Gastroesophageal sphincter (tissue), 3 donors: ENCODE measurements around the gene HBP1.

Source experiments
- EP300 ChIP-seq: sonication (generic); formaldehyde crosslinking; IDR thresholded peaks from one replicate; pipeline ENCODE4 v1.6.1; 2017; ENCODE audit warnings: antibody characterized with exemption, mild to moderate bottlenecking
- POLR2A ChIP-seq, 2 donors: fragments of 450-650 bp; IDR thresholded peaks; one replicate each; pipeline ENCODE4 v1.6.1; 2017; ENCODE audit warnings: antibody characterized with exemption in 2 of 2, mild to moderate bottlenecking in 2 of 2, moderate library complexity in 1 of 2
- POLR2AphosphoS5 ChIP-seq: sonication (generic); formaldehyde crosslinking; IDR thresholded peaks from one replicate; pipeline ENCODE4 v1.6.1; 2017; ENCODE audit warnings: antibody characterized with exemption
- TF ChIP-seq, protein P1 (sequence below), 4 experiments: fragments of 200-600 bp in 2 of 4; fragments of 450-650 bp in 2 of 4; sonication (generic) in 1 of 4; IDR thresholded peaks; one replicate each; pipeline ENCODE4 v1.5.1; 2017 to 2019; ENCODE audit warnings: antibody characterized with exemption in 4 of 4, mild to moderate bottlenecking in 2 of 4, moderate library complexity in 2 of 4

DNA sequence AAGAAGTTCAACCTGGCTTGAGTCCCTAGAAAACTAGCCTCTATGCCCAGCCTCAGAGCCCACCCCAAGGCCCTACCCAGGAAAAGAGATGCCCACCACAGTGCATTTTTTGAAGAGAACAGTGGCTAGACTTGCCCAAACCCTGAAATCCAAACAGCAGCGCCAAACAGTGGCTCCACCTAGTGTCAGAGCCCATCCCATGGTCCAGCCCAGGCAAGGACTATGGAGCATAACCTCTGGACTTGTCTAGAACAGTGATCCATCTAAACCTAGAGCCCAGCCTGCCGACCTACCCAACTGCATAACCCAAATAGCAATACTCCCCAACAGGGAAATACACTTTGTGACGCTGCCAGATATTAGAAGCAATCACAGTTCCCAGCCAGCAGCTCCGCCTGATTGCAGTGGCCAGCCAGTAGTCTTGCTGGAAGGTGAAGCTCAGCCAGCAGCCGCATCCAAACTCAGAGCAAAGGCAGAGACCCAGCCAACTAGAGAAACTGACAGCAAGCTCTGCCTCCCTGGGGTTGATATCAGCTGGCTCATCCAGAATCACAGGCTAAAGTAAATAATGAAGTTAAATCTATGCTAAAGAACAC is 44.5 kb downstream of the HBP1 start:
- TF ChIP-seq, protein P1, sequence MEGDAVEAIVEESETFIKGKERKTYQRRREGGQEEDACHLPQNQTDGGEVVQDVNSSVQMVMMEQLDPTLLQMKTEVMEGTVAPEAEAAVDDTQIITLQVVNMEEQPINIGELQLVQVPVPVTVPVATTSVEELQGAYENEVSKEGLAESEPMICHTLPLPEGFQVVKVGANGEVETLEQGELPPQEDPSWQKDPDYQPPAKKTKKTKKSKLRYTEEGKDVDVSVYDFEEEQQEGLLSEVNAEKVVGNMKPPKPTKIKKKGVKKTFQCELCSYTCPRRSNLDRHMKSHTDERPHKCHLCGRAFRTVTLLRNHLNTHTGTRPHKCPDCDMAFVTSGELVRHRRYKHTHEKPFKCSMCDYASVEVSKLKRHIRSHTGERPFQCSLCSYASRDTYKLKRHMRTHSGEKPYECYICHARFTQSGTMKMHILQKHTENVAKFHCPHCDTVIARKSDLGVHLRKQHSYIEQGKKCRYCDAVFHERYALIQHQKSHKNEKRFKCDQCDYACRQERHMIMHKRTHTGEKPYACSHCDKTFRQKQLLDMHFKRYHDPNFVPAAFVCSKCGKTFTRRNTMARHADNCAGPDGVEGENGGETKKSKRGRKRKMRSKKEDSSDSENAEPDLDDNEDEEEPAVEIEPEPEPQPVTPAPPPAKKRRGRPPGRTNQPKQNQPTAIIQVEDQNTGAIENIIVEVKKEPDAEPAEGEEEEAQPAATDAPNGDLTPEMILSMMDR (IDR thresholded peaks at IDR 0.05), result no peak
- TF ChIP-seq POLR2A (IDR thresholded peaks at IDR 0.05) (no peak), EP300 (no peak), POLR2AphosphoS5 (no peak)
